GM13977 (cell line): ENCODE results near the gene GPC5.

Experiments used
- DNase-seq: peaks from one replicate; pipeline ENCODE4 v3.0.0; 2012; ENCODE audit warnings: low spot score
- in situ Hi-C: fragments of 300-500 bp; cut with MboI; formaldehyde crosslinking; loops from one replicate; pipeline ENCODE4 v1.12.0; 2022; ENCODE audit warnings: low sequenced_read_pairs, low pct_unique_long_range_greater_than_20kb, mixed read lengths, inconsistent platforms; ENCODE audit not compliant: unreplicated experiment
- TF ChIP-seq, protein P1 (sequence below): IDR thresholded peaks from 2 replicates; pipeline ENCODE4 v1.5.1; 2012; ENCODE audit warnings: mild to moderate bottlenecking, control low read depth; ENCODE audit not compliant: insufficient read depth; ENCODE audit errors: extremely low read depth, missing control alignments

GPC5 gene

GRCh38 chr13:92843549-92843948 lies 1445.1 kb downstream of the GPC5 start:
- no peak for DNase-seq
- in situ Hi-C loops, result no loop called here
- TF ChIP-seq, protein P1, sequence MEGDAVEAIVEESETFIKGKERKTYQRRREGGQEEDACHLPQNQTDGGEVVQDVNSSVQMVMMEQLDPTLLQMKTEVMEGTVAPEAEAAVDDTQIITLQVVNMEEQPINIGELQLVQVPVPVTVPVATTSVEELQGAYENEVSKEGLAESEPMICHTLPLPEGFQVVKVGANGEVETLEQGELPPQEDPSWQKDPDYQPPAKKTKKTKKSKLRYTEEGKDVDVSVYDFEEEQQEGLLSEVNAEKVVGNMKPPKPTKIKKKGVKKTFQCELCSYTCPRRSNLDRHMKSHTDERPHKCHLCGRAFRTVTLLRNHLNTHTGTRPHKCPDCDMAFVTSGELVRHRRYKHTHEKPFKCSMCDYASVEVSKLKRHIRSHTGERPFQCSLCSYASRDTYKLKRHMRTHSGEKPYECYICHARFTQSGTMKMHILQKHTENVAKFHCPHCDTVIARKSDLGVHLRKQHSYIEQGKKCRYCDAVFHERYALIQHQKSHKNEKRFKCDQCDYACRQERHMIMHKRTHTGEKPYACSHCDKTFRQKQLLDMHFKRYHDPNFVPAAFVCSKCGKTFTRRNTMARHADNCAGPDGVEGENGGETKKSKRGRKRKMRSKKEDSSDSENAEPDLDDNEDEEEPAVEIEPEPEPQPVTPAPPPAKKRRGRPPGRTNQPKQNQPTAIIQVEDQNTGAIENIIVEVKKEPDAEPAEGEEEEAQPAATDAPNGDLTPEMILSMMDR, result no peak

DNA sequence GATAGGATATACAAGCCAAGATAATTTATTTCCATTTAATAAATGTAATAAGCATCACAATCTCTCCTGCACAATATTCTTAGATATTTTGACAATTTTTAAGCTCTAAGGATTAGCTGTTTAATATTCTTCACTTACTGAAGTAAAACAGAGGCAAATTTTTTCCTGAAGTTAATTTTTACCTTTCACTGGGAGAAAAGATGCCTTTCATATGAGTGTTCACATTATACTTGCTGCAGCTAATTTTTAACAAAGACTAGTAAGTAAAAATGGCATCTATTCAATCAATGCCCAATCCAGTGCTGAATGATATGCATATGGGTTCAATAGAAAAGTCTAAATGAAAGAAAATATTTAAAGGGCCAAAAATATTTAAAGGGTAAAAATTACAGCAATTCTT lies 1451.0 kb downstream of the GPC5 start:
- TF ChIP-seq, protein P1, result no peak
- DNase-seq, result no peak
- in situ Hi-C loops, result no loop called here

GRCh38 chr13:92864584-92865284 lies 1466.3 kb downstream of the GPC5 start:
- no peak for DNase-seq
- TF ChIP-seq, protein P1, result no peak
- in situ Hi-C loops, result no loop called here

- TF ChIP-seq, protein P1, result no peak
- in situ Hi-C loops, result no loop called here
- no peak for DNase-seq
Observed at GRCh38 chr13:92873029-92873428, 1474.6 kb downstream of the GPC5 start.

DNA sequence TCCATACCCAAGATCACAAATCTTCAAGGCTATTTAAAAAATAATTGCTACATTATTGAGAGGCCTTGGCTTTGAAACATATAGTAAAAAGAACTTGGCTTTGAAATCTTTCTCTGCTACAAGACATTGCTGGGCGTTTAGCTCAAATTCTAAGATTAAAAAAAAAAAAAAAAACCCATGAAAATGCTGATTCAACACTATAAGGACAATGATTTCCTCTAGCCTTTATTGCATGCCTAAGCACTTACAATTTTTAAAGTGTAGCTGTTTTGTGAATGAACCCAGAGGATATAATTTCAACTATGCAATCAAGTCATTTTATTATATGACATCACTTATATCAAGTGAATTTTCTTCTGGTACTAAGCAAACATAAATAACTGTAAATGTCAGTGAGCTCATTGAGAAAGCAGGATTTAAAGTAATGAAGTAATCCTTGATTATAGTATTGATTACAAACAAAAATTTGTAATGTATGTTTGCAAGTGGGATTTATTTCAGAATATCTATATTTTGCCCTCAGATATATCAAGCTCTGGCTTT lies 1488.2 kb downstream of the GPC5 start:
- TF ChIP-seq, protein P1, result no peak

GRCh38 chr13:92894447-92894846 lies 1496.0 kb downstream of the GPC5 start:
- TF ChIP-seq, protein P1, result no peak
- DNase-seq, result no peak
- in situ Hi-C loops, result no loop called here

More for the DNA sequence above, 1488.2 kb downstream of the GPC5 start:
- DNase-seq, result no peak
- in situ Hi-C loops, result no loop called here
